ENCODE results near the gene ZNF385C.

GRCh38 chr17:42094375-42095069 is 3.8 kb downstream of the ZNF385C start:
- TF ChIP-seq EP300 (IDR thresholded peaks at IDR 0.05; ENCODE audit: low read depth), result no peak
- no peak for TF ChIP-seq CTCF (IDR thresholded peaks at IDR 0.05)
- TF ChIP-seq POLR2A (IDR thresholded peaks at IDR 0.05), result no peak
- TF ChIP-seq POLR2AphosphoS5 (IDR thresholded peaks at IDR 0.05), result no peak
